Thyroid gland (tissue), 4 donors: ENCODE measurements around the gene MAP1LC3C. TPM values are rescaled to one million over a fixed set of nuclear protein-coding genes. Genes with fewer than 3 reads are reported as not detected.

Experiments used
- DNase-seq, 2 donors: peaks; one replicate each; pipeline ENCODE4 v3.0.0-alpha.2; 2019
- H3K27ac ChIP-seq, 3 donors: fragments of 200-600 bp; sonication (generic); 1 replicate in 2 of 3; 2 replicates in 1 of 3; pipeline ENCODE4 v1.5.1; 2016 to 2019; ENCODE audit warnings: mild to moderate bottlenecking in 1 of 3, moderate library complexity in 1 of 3
- H3K27me3 ChIP-seq: fragments of 200-600 bp; sonication (generic); one replicate; pipeline ENCODE4 v1.5.1; 2019
- H3K36me3 ChIP-seq, 2 donors: fragments of 200-600 bp; sonication (generic); one replicate each; pipeline ENCODE4 v1.5.1; 2016 to 2019
- H3K4me1 ChIP-seq, 2 donors: fragments of 200-600 bp; sonication (generic); one replicate each; pipeline ENCODE4 v1.5.1; 2017 to 2019
- H3K4me3 ChIP-seq, 3 donors: fragments of 200-600 bp; sonication (generic); replicated peaks in 1 of 3; 1 replicate in 2 of 3; 2 replicates in 1 of 3; pipeline ENCODE4 v1.5.1; 2016; ENCODE audit warnings: mild to moderate bottlenecking in 1 of 3
- H3K9me3 ChIP-seq: fragments of 200-600 bp; sonication (generic); one replicate; pipeline ENCODE4 v1.5.1; 2017
- CTCF ChIP-seq, 6 experiments: fragments of 200-600 bp in 3 of 6; fragments of 450-650 bp in 3 of 6; sonication (generic) in 3 of 6; IDR thresholded peaks; one replicate each; pipeline ENCODE4 v1.5.1; 2016 to 2019; ENCODE audit warnings: antibody characterized with exemption in 6 of 6, mild to moderate bottlenecking in 2 of 6, inconsistent platforms in 1 of 6, moderate library complexity in 1 of 6
- POLR2A ChIP-seq, 2 donors: fragments of 450-650 bp; IDR thresholded peaks; one replicate each; pipeline ENCODE4 v1.6.1; 2017; ENCODE audit warnings: antibody characterized with exemption in 2 of 2, mild to moderate bottlenecking in 2 of 2, moderate library complexity in 1 of 2
- WGBS, 2 donors: methylation state at CpG; one replicate each; pipeline ENCODE4 v1.1.5; 2017; 5-methylcytosine and 5-hydroxymethylcytosine counted together
- intact Hi-C: fragments of 100-400 bp; cut with DNase I; formaldehyde crosslinking; loops from one replicate; pipeline ENCODE4 v1.15.1; 2023
- total RNA-seq, 4 donors: library from RNA; depleted of rRNA; stranded (reverse); fragments of >200 nt; gene quantifications; one replicate each; pipeline ENCODE4 v1.2.3, GENCODE V29; 2016

The MAP1LC3C gene
- total RNA-seq: 10 to 100 TPM in 1 of 4 donors, 1 to 10 TPM in 3; 1.6 to 14.7 (median 3.8) TPM

GRCh38 chr1:241999026-241999425, at the start of gene MAP1LC3C:
Gene MAP1LC3C (minus strand): TSS chr1:241999098. CDS start chr1:241999008, 90 bp downstream.
- WGBS, 2 donors: 27 to 28% methylated on average over 4 of the region's 4 CpGs
- intact Hi-C loops: no loop called here
- Histone ChIP-seq H3K4me3 (no peak within 1 kb of the TSS), H3K36me3 (no peaks in the 10 kb centered on the region), H3K27me3 (no peaks in the 10 kb centered on the region), H3K4me1 (peaks cover 12 to 14% of the 10 kb centered on the region in 2 donors), H3K27ac (peak within 1 kb of the TSS; percentile 3 to 43 (median 11)), H3K9me3 (no peaks in the 10 kb centered on the region)
- no peak for TF ChIP-seq CTCF (IDR thresholded peaks at IDR 0.05)
- no peak for TF ChIP-seq POLR2A (IDR thresholded peaks at IDR 0.05)
- DNase-seq: peak; percentile 66 to 69

GRCh38 chr1:242043165-242043564, 44.3 kb upstream of the MAP1LC3C start:
- Histone ChIP-seq H3K9me3 (no peaks in the 10 kb centered on the region), H3K36me3 (no peaks in the 10 kb centered on the region), H3K4me3 (no peak overlapping the region), H3K27me3 (no peaks in the 10 kb centered on the region), H3K4me1 (no peaks in the 10 kb centered on the region), H3K27ac (no peak overlapping the region)
- intact Hi-C loops: no loop called here
- 50 to 53% methylated on average over 3 of the region's 3 CpGs for WGBS, 2 donors
- DNase-seq: no peak
- TF ChIP-seq POLR2A (IDR thresholded peaks at IDR 0.05): no peak
- TF ChIP-seq CTCF (IDR thresholded peaks at IDR 0.05): no peak

- 91 to 92% methylated on average over 5 of the region's 5 CpGs for WGBS, 2 donors
- H3K36me3 ChIP-seq: no peaks in the 10 kb centered on the region
- H3K4me1 ChIP-seq: no peaks in the 10 kb centered on the region
- H3K27ac ChIP-seq: no peak overlapping the region
- intact Hi-C loops: no loop called here
- no peaks in the 10 kb centered on the region for H3K27me3 ChIP-seq
- no peaks in the 10 kb centered on the region for H3K9me3 ChIP-seq
- TF ChIP-seq POLR2A (IDR thresholded peaks at IDR 0.05) (no peak), CTCF (IDR thresholded peaks at IDR 0.05) (no peak)
- no peak overlapping the region for H3K4me3 ChIP-seq
- DNase-seq: no peak
Observed at GRCh38 chr1:242034392-242034791, 35.5 kb upstream of the MAP1LC3C start.

- no peak overlapping the region for H3K4me3 ChIP-seq
- TF ChIP-seq CTCF (IDR thresholded peaks at IDR 0.05) (no peak), POLR2A (IDR thresholded peaks at IDR 0.05) (no peak)
- no peaks in the 10 kb centered on the region for H3K27me3 ChIP-seq
- WGBS, 2 donors: 32 to 48% methylated on average over 4 of the region's 4 CpGs
- H3K27ac ChIP-seq: no peak overlapping the region
- intact Hi-C loops: no loop called here
- no peak for DNase-seq
- H3K4me1 ChIP-seq: no peaks in the 10 kb centered on the region
- no peaks in the 10 kb centered on the region for H3K36me3 ChIP-seq
- no peaks in the 10 kb centered on the region for H3K9me3 ChIP-seq
Observed at GRCh38 chr1:242033447-242033846, 34.5 kb upstream of the MAP1LC3C start.

GRCh38 chr1:242030071-242030470, 31.2 kb upstream of the MAP1LC3C start:
- intact Hi-C loops: no loop called here
- 95 to 100% methylated on average over 1 of the region's 1 CpG for WGBS, 2 donors
- H3K4me3 ChIP-seq: no peak overlapping the region

More at GRCh38 chr1:242030071-242030470, 31.2 kb upstream of the MAP1LC3C start:
- Histone ChIP-seq H3K27ac (no peak overlapping the region), H3K36me3 (no peaks in the 10 kb centered on the region), H3K9me3 (no peaks in the 10 kb centered on the region), H3K4me1 (no peaks in the 10 kb centered on the region), H3K27me3 (no peaks in the 10 kb centered on the region)
- no peak for TF ChIP-seq CTCF (IDR thresholded peaks at IDR 0.05)
- no peak for TF ChIP-seq POLR2A (IDR thresholded peaks at IDR 0.05)
- no peak for DNase-seq
